Pulmonary artery endothelial cell (primary cell): ENCODE data around the gene REEP6. TPM values are rescaled to one million over a fixed set of nuclear protein-coding genes. Genes with fewer than 3 reads are reported as not detected.
"Not testable (repeated sequence)": the region's sequence is repeated elsewhere in the genome, so short reads cannot be mapped to it uniquely, and the experiment has no call there.

Experiments used
- DNase-seq: peaks from one replicate; pipeline ENCODE4 v3.0.0-alpha.2; 2011; ENCODE audit warnings: low read depth, low spot score
- total RNA-seq: library from RNA; depleted of rRNA; stranded (reverse); fragments of >200 nt; gene quantifications from 2 replicates; pipeline ENCODE4 v1.2.3, GENCODE V29; 2014

Gene REEP6
- total RNA-seq, 1 donor from 2014 or later: 0.53 TPM

GRCh38 chr19:1522838-1523237, 31.9 kb downstream of the REEP6 start:
- no peak for DNase-seq

DNA sequence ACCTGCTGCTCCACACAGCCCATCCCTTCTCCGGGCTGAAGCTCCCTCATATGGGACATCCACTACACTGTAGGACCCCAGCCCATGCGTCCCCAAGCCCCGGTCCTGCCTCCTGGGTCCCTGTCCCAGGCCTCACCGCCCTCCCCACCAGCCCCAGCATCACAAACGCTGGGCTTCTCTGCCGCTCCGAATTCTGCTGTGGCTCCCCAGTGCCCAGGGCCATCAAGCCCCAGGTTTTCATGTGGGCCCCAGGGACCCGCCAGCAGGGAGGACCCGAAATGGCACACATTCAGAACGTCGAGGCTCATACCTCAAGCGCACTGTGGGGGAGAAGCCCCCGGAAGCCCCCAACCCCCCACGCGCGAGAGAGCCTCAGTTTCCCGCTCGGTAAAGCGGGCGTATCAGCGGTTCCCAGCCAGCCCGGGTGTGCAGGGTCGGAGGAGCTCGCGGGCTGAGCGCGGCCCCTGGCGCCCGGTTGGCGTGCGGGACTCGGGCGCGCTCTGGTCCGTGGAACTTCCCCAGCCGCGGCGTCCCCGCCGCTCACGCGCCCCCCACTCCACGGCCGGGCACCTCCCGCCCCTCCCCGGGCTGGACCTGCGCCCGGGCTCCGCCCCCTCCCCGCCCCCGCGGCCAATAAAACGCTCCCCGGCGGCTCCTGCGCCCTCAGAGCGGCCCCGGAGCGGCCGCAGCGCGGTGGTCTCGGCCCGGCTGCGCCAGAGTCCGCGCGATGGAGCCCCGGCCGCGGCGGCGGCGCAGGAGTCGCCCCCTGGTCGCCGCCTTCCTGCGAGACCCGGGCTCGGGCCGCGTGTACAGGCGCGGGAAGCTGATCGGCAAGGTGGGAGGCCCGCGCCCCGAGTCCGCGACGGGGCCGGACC, 32.7 kb downstream of the REEP6 start, which contains the start of gene PLK5:
PLK5 (plus strand) TSS at position 666 of the 875 bp plus-strand sequence. CDS start 2,920 bp downstream, outside the sequence.
- DNase-seq: no peak

DNA sequence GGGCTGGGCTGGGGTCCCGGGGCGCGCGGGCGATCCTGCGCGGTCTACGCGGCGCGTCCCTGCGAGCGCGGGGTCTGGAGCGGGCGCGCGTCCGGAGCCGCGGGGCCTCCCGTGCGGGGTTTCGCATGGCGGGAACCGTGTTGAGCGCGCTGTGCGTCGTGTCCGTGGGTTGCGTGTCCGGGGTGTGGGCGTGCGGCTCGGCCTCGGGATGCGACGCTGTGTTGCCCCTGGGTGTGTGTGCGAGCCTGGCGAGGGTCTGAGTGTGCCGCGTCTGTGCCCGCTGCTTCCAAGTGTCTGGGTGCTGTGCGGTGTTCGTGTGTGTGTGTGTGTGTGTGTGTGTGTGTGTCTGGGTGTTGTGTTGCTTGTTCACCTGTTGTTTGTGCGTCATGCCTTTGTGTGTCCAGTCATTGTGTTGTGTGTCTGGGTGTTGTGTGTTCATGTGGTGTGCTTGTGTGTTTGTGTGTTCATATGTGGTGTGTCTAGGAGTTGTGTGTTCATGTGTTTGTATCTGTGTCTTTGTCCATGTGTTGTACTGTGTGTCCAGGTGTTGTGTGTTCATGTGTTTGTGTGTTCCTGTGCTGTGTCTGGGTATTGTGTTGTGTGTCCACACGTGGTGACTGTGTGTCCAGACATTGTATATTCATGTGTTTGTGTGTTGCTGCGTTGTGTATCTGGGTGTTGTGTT, 33.4 kb downstream of the REEP6 start:
- DNase-seq: no peak

- DNase-seq: no peak
Measured at GRCh38 chr19:1524972-1525325, 34.0 kb downstream of the REEP6 start.

DNA sequence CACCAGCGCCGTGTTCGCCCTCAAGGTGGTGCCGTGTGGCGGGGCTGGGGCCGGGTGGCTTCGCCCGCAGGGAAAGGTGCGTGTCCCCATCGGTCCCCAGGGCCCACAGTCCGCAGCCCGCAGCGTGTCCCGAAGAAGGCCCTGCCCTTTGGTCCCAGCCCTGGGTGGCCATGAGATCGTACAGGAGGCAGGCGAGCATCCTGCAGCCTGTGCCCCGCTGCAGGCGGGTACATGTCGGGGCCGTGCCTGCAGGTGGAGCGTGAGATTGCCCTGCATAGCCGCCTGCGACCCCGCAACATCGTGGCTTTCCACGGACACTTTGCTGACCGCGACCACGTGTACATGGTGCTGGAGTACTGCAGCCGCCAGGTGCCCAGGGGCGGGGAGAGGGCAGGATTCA, 34.4 kb downstream of the REEP6 start:
- no peak for DNase-seq

GRCh38 chr19:1526066-1526778, 35.2 kb downstream of the REEP6 start:
- DNase-seq: no peak

DNA sequence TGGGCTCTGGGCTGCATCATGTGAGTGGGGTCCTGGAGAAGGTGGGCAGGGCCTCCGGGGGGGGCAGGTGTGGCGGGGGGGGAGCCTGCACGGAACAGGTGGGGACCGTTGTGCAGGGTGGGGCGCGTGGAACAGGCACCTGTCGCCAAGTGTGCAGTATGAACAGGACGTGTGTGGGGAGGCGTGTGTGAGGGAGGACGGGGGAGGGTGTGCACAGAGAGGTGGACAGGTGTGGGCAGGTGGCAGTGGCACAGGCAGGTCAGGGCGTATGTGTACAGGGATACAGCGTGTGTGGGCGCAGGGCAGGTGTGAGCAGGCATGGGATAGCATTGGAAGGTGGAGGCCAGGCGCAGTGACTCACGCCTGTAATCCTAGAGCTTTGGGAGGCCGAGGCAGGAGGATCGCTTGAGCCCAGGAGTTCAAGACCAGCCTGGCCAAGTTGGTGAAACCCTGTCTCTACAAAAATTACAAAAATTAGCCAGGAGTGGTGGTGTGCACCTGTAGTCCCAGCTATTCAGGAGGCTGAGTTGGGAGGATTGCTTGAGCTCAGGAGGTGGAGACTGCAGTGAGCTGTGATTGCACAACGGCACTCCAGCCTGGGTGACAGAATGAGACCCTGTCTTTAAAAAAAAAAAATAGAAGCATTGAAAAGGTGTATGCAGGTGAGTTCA, 36.1 kb downstream of the REEP6 start:
- no peak for DNase-seq

DNA sequence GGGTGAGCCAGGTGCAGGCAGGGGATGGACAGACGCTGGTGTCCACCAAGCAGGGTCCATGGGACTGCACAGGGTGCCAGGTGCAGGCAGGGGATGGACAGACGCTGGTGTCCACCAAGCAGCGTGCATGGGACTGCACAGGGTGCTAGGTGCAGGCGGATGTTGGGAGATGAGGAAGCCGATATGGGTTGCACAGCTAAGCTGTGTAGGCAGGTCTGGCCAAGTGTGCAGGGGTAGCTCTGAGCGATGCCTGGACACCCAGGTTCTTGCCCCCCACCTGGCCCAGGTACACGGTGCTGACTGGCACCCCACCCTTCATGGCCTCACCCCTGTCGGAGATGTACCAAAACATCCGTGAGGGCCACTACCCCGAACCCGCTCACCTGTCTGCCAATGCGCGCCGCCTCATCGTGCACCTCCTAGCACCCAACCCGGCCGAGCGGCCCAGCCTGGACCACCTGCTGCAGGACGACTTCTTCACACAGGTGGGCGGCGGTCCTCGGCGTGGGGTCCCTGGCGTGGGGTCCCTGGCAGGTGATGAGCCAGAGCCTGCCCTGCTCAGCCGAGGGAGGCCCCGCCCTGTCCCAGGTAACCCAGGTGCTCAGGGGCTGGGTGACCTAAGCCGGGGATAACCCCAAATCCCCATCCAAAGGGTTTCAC, 36.8 kb downstream of the REEP6 start:
- no peak for DNase-seq

GRCh38 chr19:1528596-1529429, 37.8 kb downstream of the REEP6 start:
- no peak for DNase-seq

DNA sequence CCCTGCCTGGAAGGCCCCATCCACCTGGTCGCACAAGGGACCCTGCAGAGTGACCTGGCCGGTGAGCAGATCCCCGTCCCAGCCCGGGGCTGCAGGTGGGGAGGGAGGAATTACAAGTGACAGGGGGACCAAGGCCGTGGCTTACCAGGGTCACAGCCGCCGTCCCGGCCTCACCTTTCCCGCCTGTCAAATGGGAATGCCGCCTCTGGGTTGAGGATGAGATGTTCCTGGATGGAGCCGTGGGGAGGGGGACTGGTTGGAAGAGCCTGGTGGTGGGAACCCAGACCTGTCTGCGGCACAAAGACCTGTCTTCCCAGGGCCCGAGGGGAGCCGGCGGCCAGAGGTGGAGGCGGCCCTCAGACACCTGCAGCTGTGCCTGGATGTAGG, 38.4 kb downstream of the REEP6 start:
- no peak for DNase-seq

DNA sequence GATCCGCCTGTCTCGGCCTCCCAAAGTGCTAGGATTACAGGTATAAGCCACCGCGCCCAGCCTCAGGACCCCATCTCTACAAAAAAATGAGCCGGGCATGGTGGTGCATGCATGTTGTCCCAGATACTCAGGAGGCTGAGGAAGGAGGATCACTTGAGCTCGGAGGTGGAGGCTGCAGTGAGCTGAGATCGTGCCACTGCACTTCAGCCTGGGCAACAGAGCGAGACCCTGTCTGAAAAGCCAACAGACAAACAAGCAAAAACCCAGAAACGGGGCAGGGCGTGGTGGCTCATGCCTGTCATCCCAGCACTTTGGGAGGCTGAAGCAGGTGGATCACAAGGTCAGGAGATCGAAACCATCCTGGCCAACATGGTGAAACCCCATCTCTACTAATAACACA, 39.9 kb downstream of the REEP6 start:
- DNase-seq: not testable (repeated sequence)

- DNase-seq: no peak
Measured at GRCh38 chr19:1531587-1531986, 40.6 kb downstream of the REEP6 start.

DNA sequence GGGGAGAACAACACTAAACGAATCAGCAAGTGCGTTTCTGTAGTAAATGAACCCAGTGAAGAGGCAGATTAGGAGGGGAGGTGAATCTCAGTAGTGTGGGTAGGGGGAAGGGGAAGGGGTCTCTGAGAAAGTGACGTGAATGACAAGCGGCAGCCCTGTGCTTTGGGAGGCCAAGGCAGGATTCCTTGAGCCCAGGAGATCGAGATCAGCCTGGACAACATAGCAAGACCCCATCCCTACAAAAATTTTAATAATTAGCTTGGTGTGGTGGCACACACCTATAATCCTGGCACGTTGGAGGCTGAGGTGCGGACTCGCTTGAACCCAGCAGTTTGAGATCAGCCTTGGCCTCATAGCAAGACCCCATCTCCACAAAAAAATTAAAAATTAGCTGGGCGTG, 41.0 kb downstream of the REEP6 start:
- no peak for DNase-seq

DNA sequence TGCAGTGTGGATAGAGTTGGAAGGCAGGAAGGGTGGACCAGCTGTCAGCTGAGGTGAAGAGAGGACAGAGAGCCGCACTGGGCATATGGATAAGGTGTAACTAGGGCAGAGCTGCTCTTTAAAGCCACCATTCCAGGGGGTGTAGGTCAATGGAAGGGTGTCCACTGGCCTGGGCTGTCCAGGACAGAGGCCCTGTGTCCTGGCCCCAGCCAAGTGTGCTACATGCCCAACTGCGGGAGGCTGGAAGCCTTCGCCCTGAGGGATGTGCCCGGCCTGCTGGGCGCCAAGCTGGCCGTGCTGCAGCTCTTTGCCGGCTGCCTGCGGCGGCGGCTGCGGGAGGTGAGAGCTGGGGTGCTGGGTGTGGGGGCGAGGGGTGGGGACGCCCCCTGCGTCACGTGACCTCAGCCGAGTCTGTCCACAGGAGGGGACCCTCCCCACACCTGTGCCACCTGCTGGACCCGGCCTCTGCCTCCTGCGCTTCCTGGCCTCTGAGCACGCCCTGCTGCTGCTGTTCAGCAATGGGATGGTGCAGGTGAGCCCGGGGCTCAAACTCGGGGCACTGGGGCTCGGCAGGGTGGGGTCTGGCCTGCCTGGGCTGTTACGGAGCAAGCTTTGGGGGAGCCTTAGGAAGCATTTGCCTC, 42.6 kb downstream of the REEP6 start:
- no peak for DNase-seq

- DNase-seq: no peak
Measured at GRCh38 chr19:1534972-1535371, 44.0 kb downstream of the REEP6 start.

DNA sequence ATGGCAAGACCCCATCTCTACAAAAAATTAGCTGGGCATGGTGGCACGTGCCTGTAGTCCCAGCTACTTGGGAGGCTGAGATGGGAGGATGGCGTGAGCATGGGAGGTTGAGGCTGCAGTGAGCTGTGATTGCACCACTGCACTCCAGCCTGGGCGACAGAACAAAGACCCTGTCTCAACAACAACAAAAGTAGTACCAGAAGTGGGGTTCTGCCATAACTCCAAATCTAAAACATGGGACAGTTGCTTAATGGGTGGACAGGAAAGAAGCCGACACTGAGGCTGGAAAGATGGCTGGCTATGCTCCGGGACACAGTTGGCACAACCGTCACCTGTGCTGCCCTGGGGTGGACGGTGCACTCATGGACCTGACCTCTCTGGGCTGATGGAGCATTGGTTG, 44.7 kb downstream of the REEP6 start:
- DNase-seq: not testable (repeated sequence)

GRCh38 chr19:1538978-1539377, 48.0 kb downstream of the REEP6 start:
- DNase-seq: no peak

DNA sequence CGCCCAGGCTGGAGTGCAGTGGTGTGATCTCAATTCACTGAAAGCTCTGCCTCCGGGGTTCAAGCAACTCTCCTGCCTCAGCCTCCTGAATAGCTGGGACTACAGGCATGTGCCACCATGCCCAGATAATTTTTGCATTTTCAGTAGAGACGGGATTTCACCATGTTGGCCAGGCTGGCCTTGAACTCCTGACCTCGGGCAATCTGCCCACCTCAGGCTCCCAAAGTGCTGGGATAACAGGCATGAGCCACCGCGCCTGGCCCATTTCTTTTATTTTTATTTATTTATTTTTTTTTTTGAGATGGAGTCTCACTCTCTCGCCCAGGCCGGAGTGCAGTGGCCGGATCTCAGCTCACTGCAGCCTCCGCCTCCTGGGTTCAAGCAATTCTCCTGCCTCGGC, 48.8 kb downstream of the REEP6 start:
- not testable (repeated sequence) for DNase-seq

- no peak for DNase-seq
Measured at GRCh38 chr19:1540365-1540925, 49.5 kb downstream of the REEP6 start.
